ENCODE data around the gene ABI3.
"Not testable (repeated sequence)": the region's sequence is repeated elsewhere in the genome, so short reads cannot be mapped to it uniquely, and the experiment has no call there.

Gene ABI3

DNA sequence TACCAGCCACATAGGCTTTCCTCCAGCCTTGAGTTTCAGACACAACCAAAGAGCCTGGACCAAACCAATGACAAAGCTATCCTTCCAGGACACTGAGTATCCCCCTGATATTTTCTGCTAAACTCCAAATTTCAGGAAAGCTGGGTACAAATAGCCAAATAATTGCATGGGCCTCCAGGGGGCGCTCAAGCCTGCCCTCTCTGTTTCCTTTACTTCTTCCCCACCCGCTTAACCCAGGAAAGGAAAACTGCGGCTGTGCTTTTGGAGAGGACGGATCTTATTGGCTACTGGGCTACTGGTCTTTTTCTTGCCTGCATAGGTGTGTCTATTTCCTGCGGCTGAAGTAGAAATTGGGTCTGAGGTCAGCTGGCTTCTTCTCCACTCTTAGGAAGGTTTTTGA lies 30.2 kb upstream of the ABI3 start:
- peak; percentile 55 to 62 (median 60) for DNase-seq
- H3K36me3 ChIP-seq (ENCODE audit: control insufficient read depth in 4 of 4, insufficient read depth in 4 of 4, low read length in 3 of 4), result no peaks in the 10 kb centered on the region
- ChIA-PET CTCF (interaction anchor here (1.1 to 5.4 kb wide), 12 partner anchors 9 to 131 kb away, joined by 3 to 90 read pairs (median 5); partner anchors contain the start of gene PHOSPHO1), POLR2A (no interaction called here)
- H3K4me1 ChIP-seq (ENCODE audit: control extremely low read depth in 1 of 4, control insufficient read depth in 4 of 4, insufficient read depth in 4 of 4, low read length in 3 of 4), result peaks cover 0 to 10% (median 0%) of the 10 kb centered on the region in 4 experiments
- no peak overlapping the region for H3K4me3 ChIP-seq (ENCODE audit: control insufficient read depth in 1 of 7, extremely low read depth in 1 of 7, insufficient read depth in 4 of 7, low read depth in 2 of 7, low read length in 6 of 7)
- peaks cover 5 to 39% (median 26%) of the 10 kb centered on the region in 5 experiments for H3K9me3 ChIP-seq (ENCODE audit: control extremely low read depth in 1 of 5, control insufficient read depth in 4 of 5, insufficient read depth in 2 of 5, low read depth in 1 of 5, low read length in 4 of 5)
- H3K27me3 ChIP-seq (replicated peaks in 2 of 5; ENCODE audit: control insufficient read depth in 4 of 5, insufficient read depth in 5 of 5, low read length in 4 of 5), result no peaks in the 10 kb centered on the region
- H3K27ac ChIP-seq (ENCODE audit: insufficient read depth in 1 of 2, low read depth in 1 of 2, low read length in 2 of 2, poor library complexity in 1 of 2, severe bottlenecking in 2 of 2), result no peak overlapping the region
- WGBS (ENCODE audit: insufficient coverage), result 0% methylated on average over 3 of the region's 5 CpGs

DNA sequence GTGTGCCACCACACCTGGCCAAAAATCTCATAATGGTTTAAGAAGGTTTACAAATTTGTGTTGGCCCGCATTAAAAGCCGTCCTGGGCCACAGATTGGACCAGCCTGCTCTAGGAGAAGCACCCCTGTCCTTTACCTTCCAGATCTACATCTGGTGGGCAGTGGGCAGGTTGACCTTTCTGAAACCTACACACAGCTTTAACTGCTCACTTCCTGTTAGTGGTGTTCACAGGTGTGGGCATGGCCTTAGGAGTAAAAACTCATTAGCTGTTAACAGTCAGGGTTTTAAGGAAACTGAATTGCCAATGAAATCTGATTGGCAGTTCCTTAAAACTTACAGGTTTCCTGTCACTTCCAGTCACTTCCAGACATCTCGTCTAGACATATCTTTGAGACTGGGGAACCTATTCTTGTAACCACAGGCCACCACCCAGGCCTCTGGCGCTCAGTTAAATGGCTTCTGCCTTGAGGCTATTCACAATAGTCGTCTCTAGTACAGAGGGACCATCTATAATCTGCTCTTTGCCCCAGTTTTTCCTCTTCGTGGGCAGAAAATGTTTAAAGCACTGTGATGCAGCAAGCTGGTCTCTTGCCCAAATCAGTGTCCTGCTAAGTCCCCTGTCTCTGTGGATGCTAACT lies 29.4 kb upstream of the ABI3 start:
- Histone ChIP-seq H3K4me3 (ENCODE audit: control insufficient read depth in 1 of 7, extremely low read depth in 1 of 7, insufficient read depth in 4 of 7, low read depth in 2 of 7, low read length in 6 of 7) (no peak overlapping the region), H3K27me3 (replicated peaks in 2 of 5; ENCODE audit: control insufficient read depth in 4 of 5, insufficient read depth in 5 of 5, low read length in 4 of 5) (no peaks in the 10 kb centered on the region), H3K36me3 (ENCODE audit: control insufficient read depth in 4 of 4, insufficient read depth in 4 of 4, low read length in 3 of 4) (no peaks in the 10 kb centered on the region), H3K9me3 (ENCODE audit: control extremely low read depth in 1 of 5, control insufficient read depth in 4 of 5, insufficient read depth in 2 of 5, low read depth in 1 of 5, low read length in 4 of 5) (peaks cover 4 to 35% (median 17%) of the 10 kb centered on the region in 5 experiments), H3K27ac (ENCODE audit: insufficient read depth in 1 of 2, low read depth in 1 of 2, low read length in 2 of 2, poor library complexity in 1 of 2, severe bottlenecking in 2 of 2) (no peak overlapping the region), H3K4me1 (ENCODE audit: control extremely low read depth in 1 of 4, control insufficient read depth in 4 of 4, insufficient read depth in 4 of 4, low read length in 3 of 4) (peaks cover 0 to 10% (median 0%) of the 10 kb centered on the region in 4 experiments)
- ChIA-PET POLR2A (interaction anchor here (0.5 kb wide), 1 partner anchor 119 kb away, joined by 4 read pairs; no protein-coding TSS in a partner anchor), CTCF (interaction anchor here (0.7 to 5.4 kb wide), 8 partner anchors 10 to 110 kb away, joined by 3 to 90 read pairs (median 6); partner anchors contain the start of gene PHOSPHO1)
- DNase-seq, result peak in 2 of 3 donors; percentile 26 to 48
- 73% methylated on average over 4 of the region's 6 CpGs for WGBS (ENCODE audit: insufficient coverage)

DNA sequence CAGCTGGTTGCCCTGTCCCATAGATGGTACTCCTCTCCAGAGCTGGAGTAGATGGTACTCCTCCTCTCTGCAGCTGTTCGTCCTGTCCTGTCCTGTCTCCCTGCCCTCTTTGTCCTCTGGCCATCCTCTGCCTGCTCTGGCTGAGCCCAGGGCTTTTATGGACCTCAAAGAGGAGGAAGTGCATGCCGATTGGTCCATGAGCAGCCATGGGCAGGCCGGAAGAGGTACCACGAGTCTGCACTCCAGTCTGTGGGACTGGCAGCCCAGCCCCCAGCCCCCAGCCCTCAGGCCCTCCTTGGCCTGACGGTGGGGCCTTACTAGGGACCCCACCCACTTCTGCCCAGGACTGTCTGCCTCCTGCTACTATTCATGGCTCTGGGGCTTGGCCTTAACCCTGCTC lies 27.2 kb upstream of the ABI3 start:
- Histone ChIP-seq H3K36me3 (ENCODE audit: control insufficient read depth in 4 of 4, insufficient read depth in 4 of 4, low read length in 3 of 4) (no peaks in the 10 kb centered on the region), H3K4me1 (ENCODE audit: control extremely low read depth in 1 of 4, control insufficient read depth in 4 of 4, insufficient read depth in 4 of 4, low read length in 3 of 4) (peaks cover 0 to 10% (median 0%) of the 10 kb centered on the region in 4 experiments), H3K9me3 (ENCODE audit: control extremely low read depth in 1 of 5, control insufficient read depth in 4 of 5, insufficient read depth in 2 of 5, low read depth in 1 of 5, low read length in 4 of 5) (peaks cover 0 to 19% (median 6%) of the 10 kb centered on the region in 5 experiments), H3K27me3 (replicated peaks in 2 of 5; ENCODE audit: control insufficient read depth in 4 of 5, insufficient read depth in 5 of 5, low read length in 4 of 5) (no peaks in the 10 kb centered on the region), H3K27ac (ENCODE audit: insufficient read depth in 1 of 2, low read depth in 1 of 2, low read length in 2 of 2, poor library complexity in 1 of 2, severe bottlenecking in 2 of 2) (no peak overlapping the region), H3K4me3 (ENCODE audit: control insufficient read depth in 1 of 7, extremely low read depth in 1 of 7, insufficient read depth in 4 of 7, low read depth in 2 of 7, low read length in 6 of 7) (no peak overlapping the region)
- CTCF ChIA-PET, result interaction anchor here (0.9 to 5.4 kb wide), 4 partner anchors 10 to 108 kb away, joined by 3 to 90 read pairs (median 14); partner anchors contain the start of gene PHOSPHO1
- no peak for DNase-seq
- POLR2A ChIA-PET, result interaction anchor here (0.6 kb wide), 1 partner anchor 118 kb away, joined by 4 read pairs; no protein-coding TSS in a partner anchor
- WGBS (ENCODE audit: insufficient coverage), result 88% methylated on average over 5 of the region's 5 CpGs

DNA sequence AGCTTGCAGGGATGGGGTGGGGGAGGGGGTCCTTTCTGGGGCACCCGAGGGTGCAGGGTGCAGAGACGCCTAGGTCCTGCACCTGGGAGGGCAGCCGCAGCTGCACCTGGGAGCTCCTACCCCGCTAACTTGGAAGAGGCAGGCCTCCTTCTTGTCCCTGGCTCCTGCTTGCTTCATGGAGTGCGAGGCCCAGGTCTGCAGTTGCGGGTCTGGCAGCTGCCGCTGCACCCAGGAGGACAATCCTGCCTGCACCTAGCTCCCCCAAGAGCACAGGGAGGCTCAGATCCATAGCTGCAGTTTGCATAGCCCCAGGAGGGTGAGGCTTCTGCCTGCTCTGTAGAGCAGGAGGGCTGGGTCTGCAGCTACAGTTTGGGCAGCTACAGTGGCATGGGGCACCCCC lies 26.7 kb upstream of the ABI3 start:
- CTCF ChIA-PET, result interaction anchor here (1.4 to 5.4 kb wide), 2 partner anchors 10 to 43 kb away, joined by 3 to 90 read pairs; partner anchors contain the start of gene PHOSPHO1
- Histone ChIP-seq H3K27ac (ENCODE audit: insufficient read depth in 1 of 2, low read depth in 1 of 2, low read length in 2 of 2, poor library complexity in 1 of 2, severe bottlenecking in 2 of 2) (no peak overlapping the region), H3K4me3 (ENCODE audit: control insufficient read depth in 1 of 7, extremely low read depth in 1 of 7, insufficient read depth in 4 of 7, low read depth in 2 of 7, low read length in 6 of 7) (no peak overlapping the region), H3K4me1 (ENCODE audit: control extremely low read depth in 1 of 4, control insufficient read depth in 4 of 4, insufficient read depth in 4 of 4, low read length in 3 of 4) (peaks cover 0 to 10% (median 0%) of the 10 kb centered on the region in 4 experiments), H3K27me3 (replicated peaks in 2 of 5; ENCODE audit: control insufficient read depth in 4 of 5, insufficient read depth in 5 of 5, low read length in 4 of 5) (no peaks in the 10 kb centered on the region), H3K36me3 (ENCODE audit: control insufficient read depth in 4 of 4, insufficient read depth in 4 of 4, low read length in 3 of 4) (no peaks in the 10 kb centered on the region), H3K9me3 (ENCODE audit: control extremely low read depth in 1 of 5, control insufficient read depth in 4 of 5, insufficient read depth in 2 of 5, low read depth in 1 of 5, low read length in 4 of 5) (peaks cover 0 to 19% (median 6%) of the 10 kb centered on the region in 5 experiments)
- WGBS (ENCODE audit: insufficient coverage), result 92% methylated on average over 7 of the region's 7 CpGs
- no peak for DNase-seq
- POLR2A ChIA-PET, result interaction anchor here (0.6 kb wide), 1 partner anchor 118 kb away, joined by 4 read pairs; no protein-coding TSS in a partner anchor

DNA sequence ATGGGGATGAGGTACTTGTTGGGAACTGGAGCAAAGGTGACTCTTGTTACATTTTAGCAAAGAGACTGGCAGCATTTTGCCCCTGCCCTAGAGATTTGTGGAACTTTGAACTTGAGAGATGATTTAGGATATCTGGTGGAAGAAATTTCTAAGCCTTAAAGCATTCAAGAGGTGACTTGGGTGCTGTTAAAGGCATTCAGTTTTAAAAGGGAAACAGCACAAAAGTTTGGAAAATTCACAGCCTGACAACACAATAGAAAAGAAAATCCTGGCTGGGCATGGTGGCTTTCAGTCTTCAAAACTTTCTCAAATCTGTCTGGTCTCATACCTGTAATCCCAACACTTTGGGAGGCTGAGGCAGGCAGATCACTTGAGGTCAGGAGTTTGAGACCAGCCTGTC lies 26.0 kb upstream of the ABI3 start:
- H3K4me1 ChIP-seq (ENCODE audit: control extremely low read depth in 1 of 4, control insufficient read depth in 4 of 4, insufficient read depth in 4 of 4, low read length in 3 of 4); H3K4me3 ChIP-seq (ENCODE audit: control insufficient read depth in 1 of 7, extremely low read depth in 1 of 7, insufficient read depth in 4 of 7, low read depth in 2 of 7, low read length in 6 of 7); DNase-seq; POLR2A ChIA-PET; H3K27ac ChIP-seq (ENCODE audit: insufficient read depth in 1 of 2, low read depth in 1 of 2, low read length in 2 of 2, poor library complexity in 1 of 2, severe bottlenecking in 2 of 2); H3K27me3 ChIP-seq (replicated peaks in 2 of 5; ENCODE audit: control insufficient read depth in 4 of 5, insufficient read depth in 5 of 5, low read length in 4 of 5); H3K36me3 ChIP-seq (ENCODE audit: control insufficient read depth in 4 of 4, insufficient read depth in 4 of 4, low read length in 3 of 4): not testable (repeated sequence)
- CTCF ChIA-PET, result interaction anchor here (1.4 kb wide), 1 partner anchor 11 kb away, joined by 3 read pairs; no protein-coding TSS in a partner anchor
- H3K9me3 ChIP-seq (ENCODE audit: control extremely low read depth in 1 of 5, control insufficient read depth in 4 of 5, insufficient read depth in 2 of 5, low read depth in 1 of 5, low read length in 4 of 5), result peaks cover 0 to 19% (median 6%) of the 10 kb centered on the region in 5 experiments

DNA sequence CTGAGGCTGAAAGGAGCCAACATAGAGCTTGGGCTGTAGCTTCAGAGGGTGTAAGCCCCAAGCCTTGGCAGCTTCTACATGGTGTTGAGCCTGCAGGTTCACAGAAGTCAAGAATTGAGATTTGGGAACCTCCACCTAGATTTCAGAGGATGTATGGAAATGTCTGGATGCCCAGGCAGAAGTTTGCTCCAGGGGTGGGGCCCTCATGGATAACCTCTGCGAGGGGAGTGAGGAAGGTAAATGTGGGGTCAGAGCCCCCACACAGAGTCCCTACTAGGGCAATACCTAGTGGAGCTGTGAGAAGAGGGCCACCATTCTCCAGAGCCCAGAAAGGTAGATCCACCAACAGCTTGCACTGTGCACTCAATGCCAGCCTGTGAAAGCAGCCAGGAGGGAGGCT lies 25.1 kb upstream of the ABI3 start:
- 100% methylated on average over 1 of the region's 1 CpG for WGBS (ENCODE audit: insufficient coverage)
- DNase-seq; H3K27ac ChIP-seq (ENCODE audit: insufficient read depth in 1 of 2, low read depth in 1 of 2, low read length in 2 of 2, poor library complexity in 1 of 2, severe bottlenecking in 2 of 2); POLR2A ChIA-PET; H3K4me3 ChIP-seq (ENCODE audit: control insufficient read depth in 1 of 7, extremely low read depth in 1 of 7, insufficient read depth in 4 of 7, low read depth in 2 of 7, low read length in 6 of 7); H3K36me3 ChIP-seq (ENCODE audit: control insufficient read depth in 4 of 4, insufficient read depth in 4 of 4, low read length in 3 of 4); H3K27me3 ChIP-seq (replicated peaks in 2 of 5; ENCODE audit: control insufficient read depth in 4 of 5, insufficient read depth in 5 of 5, low read length in 4 of 5): not testable (repeated sequence)
- CTCF ChIA-PET, result interaction anchor here (1.4 kb wide), 1 partner anchor 42 kb away, joined by 5 read pairs; no protein-coding TSS in a partner anchor
- Histone ChIP-seq H3K4me1 (ENCODE audit: control extremely low read depth in 1 of 4, control insufficient read depth in 4 of 4, insufficient read depth in 4 of 4, low read length in 3 of 4) (peaks cover 0 to 11% (median under 1%) of the 10 kb centered on the region in 4 experiments), H3K9me3 (ENCODE audit: control extremely low read depth in 1 of 5, control insufficient read depth in 4 of 5, insufficient read depth in 2 of 5, low read depth in 1 of 5, low read length in 4 of 5) (peaks cover 0 to 19% (median 6%) of the 10 kb centered on the region in 5 experiments)

DNA sequence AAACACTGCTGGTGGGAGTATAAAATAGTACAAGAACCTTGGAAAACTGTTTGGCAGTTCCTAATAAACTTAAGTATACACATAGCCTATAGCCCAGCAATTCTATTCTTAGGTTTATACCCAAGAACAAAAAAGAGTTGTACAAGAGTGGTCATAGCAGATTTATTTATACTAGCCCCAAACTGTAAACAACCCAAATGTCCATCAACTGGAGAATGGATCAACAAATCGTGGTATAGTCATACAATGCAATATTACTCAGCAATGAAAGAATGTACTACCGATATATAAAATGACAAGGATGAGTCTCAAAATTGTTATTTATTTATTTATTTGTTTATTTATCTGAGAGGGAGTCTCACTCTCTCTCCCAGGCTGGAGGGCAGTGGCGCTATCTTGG lies 23.2 kb upstream of the ABI3 start:
- Histone ChIP-seq H3K4me1 (ENCODE audit: control extremely low read depth in 1 of 4, control insufficient read depth in 4 of 4, insufficient read depth in 4 of 4, low read length in 3 of 4) (peaks cover 0 to 16% (median 11%) of the 10 kb centered on the region in 4 experiments), H3K27ac (ENCODE audit: insufficient read depth in 1 of 2, low read depth in 1 of 2, low read length in 2 of 2, poor library complexity in 1 of 2, severe bottlenecking in 2 of 2) (no peak overlapping the region), H3K4me3 (ENCODE audit: control insufficient read depth in 1 of 7, extremely low read depth in 1 of 7, insufficient read depth in 4 of 7, low read depth in 2 of 7, low read length in 6 of 7) (no peak overlapping the region), H3K9me3 (ENCODE audit: control extremely low read depth in 1 of 5, control insufficient read depth in 4 of 5, insufficient read depth in 2 of 5, low read depth in 1 of 5, low read length in 4 of 5) (peaks cover 0 to 19% (median 6%) of the 10 kb centered on the region in 5 experiments), H3K36me3 (ENCODE audit: control insufficient read depth in 4 of 4, insufficient read depth in 4 of 4, low read length in 3 of 4) (no peaks in the 10 kb centered on the region), H3K27me3 (replicated peaks in 2 of 5; ENCODE audit: control insufficient read depth in 4 of 5, insufficient read depth in 5 of 5, low read length in 4 of 5) (no peaks in the 10 kb centered on the region)
- WGBS (ENCODE audit: insufficient coverage), result 100% methylated on average over 1 of the region's 3 CpGs
- DNase-seq, result no peak
- ChIA-PET POLR2A (no interaction called here), CTCF (no interaction called here)

All from common myeloid progenitor, CD34-positive (primary cell).